Measurements from ENCODE around the gene CAMK2B.

Gene CAMK2B

GRCh38 chr7:44330331-44330730 is 4.9 kb upstream of the CAMK2B start:
- DNase-seq (ENCODE audit: low read depth in 2 of 2, low spot score in 1 of 2): no peak

GRCh38 chr7:44329888-44330287 is 4.5 kb upstream of the CAMK2B start:
- DNase-seq (ENCODE audit: low read depth in 2 of 2, low spot score in 1 of 2): no peak

GRCh38 chr7:44329081-44329480 is 3.7 kb upstream of the CAMK2B start:
- DNase-seq (ENCODE audit: low read depth in 2 of 2, low spot score in 1 of 2): no peak

- no peak for DNase-seq (ENCODE audit: low read depth in 2 of 2, low spot score in 1 of 2)
Observed at GRCh38 chr7:44327981-44328380, 2.6 kb upstream of the CAMK2B start.

GRCh38 chr7:44326261-44327125 is 1.1 kb upstream of the CAMK2B start:
- DNase-seq (ENCODE audit: low read depth in 2 of 2, low spot score in 1 of 2): no peak

GRCh38 chr7:44325811-44326241 is 432 bp upstream of the CAMK2B start:
- no peak for DNase-seq (ENCODE audit: low read depth in 2 of 2, low spot score in 1 of 2)

GRCh38 chr7:44324481-44325200 is 753 bp downstream of the CAMK2B start:
- no peak for DNase-seq (ENCODE audit: low read depth in 2 of 2, low spot score in 1 of 2)

GRCh38 chr7:44324204-44324480 is 1.3 kb downstream of the CAMK2B start:
- DNase-seq (ENCODE audit: low read depth in 2 of 2, low spot score in 1 of 2): no peak

- no peak for DNase-seq (ENCODE audit: low read depth in 2 of 2, low spot score in 1 of 2)
Observed at GRCh38 chr7:44323381-44324203, 1.8 kb downstream of the CAMK2B start.

GRCh38 chr7:44322631-44323363 is 2.6 kb downstream of the CAMK2B start:
- DNase-seq (ENCODE audit: low read depth in 2 of 2, low spot score in 1 of 2): no peak

GRCh38 chr7:44321796-44322195 is 3.6 kb downstream of the CAMK2B start:
- no peak for DNase-seq (ENCODE audit: low read depth in 2 of 2, low spot score in 1 of 2)

- DNase-seq (ENCODE audit: low read depth in 2 of 2, low spot score in 1 of 2): no peak
Observed at GRCh38 chr7:44320794-44321371, 4.5 kb downstream of the CAMK2B start.

GRCh38 chr7:44320141-44320540 is 5.3 kb downstream of the CAMK2B start:
- DNase-seq (ENCODE audit: low read depth in 2 of 2, low spot score in 1 of 2): no peak

- no peak for DNase-seq (ENCODE audit: low read depth in 2 of 2, low spot score in 1 of 2)
Observed at GRCh38 chr7:44318332-44318731, 7.1 kb downstream of the CAMK2B start.

- no peak for DNase-seq (ENCODE audit: low read depth in 2 of 2, low spot score in 1 of 2)
Observed at GRCh38 chr7:44315301-44315903, 10.0 kb downstream of the CAMK2B start.

- DNase-seq (ENCODE audit: low read depth in 2 of 2, low spot score in 1 of 2): no peak
Observed at GRCh38 chr7:44313621-44314031, 11.8 kb downstream of the CAMK2B start.

- no peak for DNase-seq (ENCODE audit: low read depth in 2 of 2, low spot score in 1 of 2)
Observed at GRCh38 chr7:44313016-44313415, 12.4 kb downstream of the CAMK2B start.

- no peak for DNase-seq (ENCODE audit: low read depth in 2 of 2, low spot score in 1 of 2)
Observed at GRCh38 chr7:44311561-44312495, 13.6 kb downstream of the CAMK2B start.

GRCh38 chr7:44310221-44310848 is 15.1 kb downstream of the CAMK2B start:
- no peak for DNase-seq (ENCODE audit: low read depth in 2 of 2, low spot score in 1 of 2)

Data from stimulated activated CD8-positive, alpha-beta memory T cell treated with anti-CD3 and anti-CD28 coated beads, Interleukin-4, amount 100 ng/mL, for 1 hour (primary cell).